Uterus (tissue), 4 donors: ENCODE data around the gene LEFTY2. TPM values are rescaled to one million over a fixed set of nuclear protein-coding genes. Genes with fewer than 3 reads are reported as not detected.

Experiments used
- DNase-seq, 2 donors: peaks; one replicate each; pipeline ENCODE4 v3.0.0-alpha.2; 2019 to 2020
- H3K27ac ChIP-seq, 2 donors: fragments of 200-600 bp; sonication (generic); 1 replicate in 1 of 2; 2 replicates in 1 of 2; pipeline ENCODE4 v1.5.1; 2016 to 2018
- H3K27me3 ChIP-seq, 2 donors: fragments of 200-600 bp; sonication (generic); one replicate each; pipeline ENCODE4 v1.5.1; 2018 to 2019; ENCODE audit warnings: control low read depth in 1 of 2
- H3K36me3 ChIP-seq, 2 donors: fragments of 200-600 bp; sonication (generic); one replicate each; pipeline ENCODE4 v1.5.1; 2019; ENCODE audit warnings: control low read depth in 1 of 2
- H3K4me1 ChIP-seq, 2 donors: fragments of 200-600 bp; sonication (generic); one replicate each; pipeline ENCODE4 v1.5.1; 2018 to 2019; ENCODE audit warnings: control low read depth in 1 of 2
- H3K4me3 ChIP-seq, 2 donors: fragments of 200-600 bp; sonication (generic); 1 replicate in 1 of 2; 2 replicates in 1 of 2; pipeline ENCODE4 v1.5.1; 2018 to 2019; ENCODE audit warnings: mild to moderate bottlenecking in 1 of 2
- H3K9me3 ChIP-seq, 2 donors: fragments of 200-600 bp; sonication (generic); one replicate each; pipeline ENCODE4 v1.5.1; 2019; ENCODE audit warnings: control low read depth in 1 of 2
- CTCF ChIP-seq, 4 experiments: fragments of 200-600 bp in 2 of 4; fragments of 450-650 bp in 2 of 4; sonication (generic) in 2 of 4; IDR thresholded peaks; one replicate each; pipeline ENCODE4 v1.5.1; 2016 to 2019; ENCODE audit warnings: antibody characterized with exemption in 4 of 4, mild to moderate bottlenecking in 2 of 4, moderate library complexity in 1 of 4
- POLR2A ChIP-seq, 2 donors: fragments of 450-650 bp; IDR thresholded peaks; one replicate each; pipeline ENCODE4 v1.6.1; 2016; ENCODE audit warnings: antibody characterized with exemption in 2 of 2, mild to moderate bottlenecking in 1 of 2, moderate library complexity in 1 of 2
- intact Hi-C: fragments of 100-400 bp; cut with DNase I; formaldehyde crosslinking; loops from one replicate; pipeline ENCODE4 v1.15.1; 2023; ENCODE audit warnings: low total_unique reads
- total RNA-seq, 4 donors: library from RNA; depleted of rRNA in 3 of 4; stranded (reverse); fragments of >200 nt in 3 of 4; gene quantifications; one replicate each; pipeline versions ENCODE4 v1.1.0 to v1.2.4, GENCODE V29; 2014 to 2023
- donor health status: DM: yes; HTN: yes; CAD: no.

LEFTY2 gene
- total RNA-seq, 4 donors from 2014 or later: 6.1 to 41.6 (median 29.5) TPM

GRCh38 chr1:225950905-225951497 lies 10.0 kb upstream of the LEFTY2 start:
- no peaks in the 10 kb centered on the region for H3K9me3 ChIP-seq
- no peaks in the 10 kb centered on the region for H3K4me1 ChIP-seq
- no peak overlapping the region for H3K4me3 ChIP-seq
- no peaks in the 10 kb centered on the region for H3K36me3 ChIP-seq
- TF ChIP-seq CTCF (IDR thresholded peaks at IDR 0.05) (no peak), POLR2A (IDR thresholded peaks at IDR 0.05) (no peak)
- no peak for DNase-seq
- intact Hi-C loops: no loop called here
- no peak overlapping the region for H3K27ac ChIP-seq
- H3K27me3 ChIP-seq: no peaks in the 10 kb centered on the region

- intact Hi-C loops: no loop called here
Measured at GRCh38 chr1:225949041-225949440, 8.0 kb upstream of the LEFTY2 start.

GRCh38 chr1:225946803-225947202 lies 5.8 kb upstream of the LEFTY2 start:
- Histone ChIP-seq H3K9me3 (no peaks in the 10 kb centered on the region), H3K4me3 (no peak overlapping the region), H3K4me1 (peaks cover 0 to 8% of the 10 kb centered on the region in 2 donors), H3K36me3 (no peaks in the 10 kb centered on the region), H3K27me3 (no peaks in the 10 kb centered on the region), H3K27ac (no peak overlapping the region)
- TF ChIP-seq POLR2A (IDR thresholded peaks at IDR 0.05): no peak
- no peak for TF ChIP-seq CTCF (IDR thresholded peaks at IDR 0.05)
- no peak for DNase-seq
- intact Hi-C loops: no loop called here

More at GRCh38 chr1:225949041-225949440, 8.0 kb upstream of the LEFTY2 start:
- H3K36me3 ChIP-seq: no peaks in the 10 kb centered on the region
- H3K27ac ChIP-seq: no peak overlapping the region
- DNase-seq: no peak
- no peaks in the 10 kb centered on the region for H3K27me3 ChIP-seq
- no peaks in the 10 kb centered on the region for H3K9me3 ChIP-seq
- no peak overlapping the region for H3K4me3 ChIP-seq
- H3K4me1 ChIP-seq: no peaks in the 10 kb centered on the region
- TF ChIP-seq POLR2A (IDR thresholded peaks at IDR 0.05) (no peak), CTCF (IDR thresholded peaks at IDR 0.05) (no peak)

GRCh38 chr1:225946082-225946620 lies 5.1 kb upstream of the LEFTY2 start:
- Histone ChIP-seq H3K4me3 (no peak overlapping the region), H3K36me3 (no peaks in the 10 kb centered on the region), H3K9me3 (no peaks in the 10 kb centered on the region), H3K27me3 (no peaks in the 10 kb centered on the region), H3K27ac (peak overlapping the region in 1 of 2 donors; percentile 44), H3K4me1 (peaks cover 0 to 9% of the 10 kb centered on the region in 2 donors)
- TF ChIP-seq POLR2A (IDR thresholded peaks at IDR 0.05): no peak
- no peak for TF ChIP-seq CTCF (IDR thresholded peaks at IDR 0.05)
- intact Hi-C loops: no loop called here
- no peak for DNase-seq

GRCh38 chr1:225945564-225945963 lies 4.5 kb upstream of the LEFTY2 start:
- H3K9me3 ChIP-seq: no peaks in the 10 kb centered on the region
- H3K4me3 ChIP-seq: no peak overlapping the region
- no peaks in the 10 kb centered on the region for H3K36me3 ChIP-seq
- intact Hi-C loops: no loop called here
- no peaks in the 10 kb centered on the region for H3K27me3 ChIP-seq
- DNase-seq: no peak
- peaks cover 3 to 15% of the 10 kb centered on the region in 2 donors for H3K4me1 ChIP-seq
- no peak for TF ChIP-seq POLR2A (IDR thresholded peaks at IDR 0.05)
- peak overlapping the region in 1 of 2 donors; percentile 44 for H3K27ac ChIP-seq
